ENCODE data around the gene DDC. TPM values are rescaled to one million over a fixed set of nuclear protein-coding genes. Genes with fewer than 3 reads are reported as not detected.
"Not testable (repeated sequence)": the region's sequence is repeated elsewhere in the genome, so short reads cannot be mapped to it uniquely, and the experiment has no call there.

Gene DDC
- total RNA-seq, 1 experiment from 2014 or later = 9.1 TPM

- DNase-seq (ENCODE audit: low spot score) = no peak
Observed at GRCh38 chr7:50529093-50529862, 35.9 kb downstream of the DDC start.

GRCh38 chr7:50528266-50529092, 36.7 kb downstream of the DDC start:
- no peak for DNase-seq (ENCODE audit: low spot score)

- not testable (repeated sequence) for DNase-seq (ENCODE audit: low spot score)
Observed at GRCh38 chr7:50519350-50519749, 45.9 kb downstream of the DDC start.

- DNase-seq (ENCODE audit: low spot score) = no peak
Observed at GRCh38 chr7:50513166-50513871, 51.9 kb downstream of the DDC start.

- DNase-seq (ENCODE audit: low spot score) = no peak
Observed at GRCh38 chr7:50512384-50512783, 52.8 kb downstream of the DDC start.

- no peak for DNase-seq (ENCODE audit: low spot score)
Observed at GRCh38 chr7:50509459-50509858, 55.7 kb downstream of the DDC start.

- no peak for DNase-seq (ENCODE audit: low spot score)
Observed at GRCh38 chr7:50508471-50508943, 56.7 kb downstream of the DDC start.

- no peak for DNase-seq (ENCODE audit: low spot score)
Observed at GRCh38 chr7:50507898-50508470, 57.2 kb downstream of the DDC start.

GRCh38 chr7:50505553-50506210, 59.5 kb downstream of the DDC start:
- no peak for DNase-seq (ENCODE audit: low spot score)

GRCh38 chr7:50504646-50505546, 60.3 kb downstream of the DDC start:
- DNase-seq (ENCODE audit: low spot score) = no peak

GRCh38 chr7:50502947-50503346, 62.3 kb downstream of the DDC start:
- DNase-seq (ENCODE audit: low spot score) = no peak

- DNase-seq (ENCODE audit: low spot score) = no peak
Observed at GRCh38 chr7:50502001-50502684, 63.1 kb downstream of the DDC start.

GRCh38 chr7:50499092-50499491, 66.1 kb downstream of the DDC start:
- DNase-seq (ENCODE audit: low spot score) = no peak

GRCh38 chr7:50497968-50498367, 67.2 kb downstream of the DDC start:
- DNase-seq (ENCODE audit: low spot score) = no peak

- DNase-seq (ENCODE audit: low spot score) = no peak
Observed at GRCh38 chr7:50497068-50497642, 68.0 kb downstream of the DDC start.

GRCh38 chr7:50496569-50496968, 68.6 kb downstream of the DDC start:
- DNase-seq (ENCODE audit: low spot score) = no peak

- DNase-seq (ENCODE audit: low spot score) = no peak
Observed at GRCh38 chr7:50495746-50496145, 69.5 kb downstream of the DDC start.

GRCh38 chr7:50492770-50493519, 72.3 kb downstream of the DDC start:
- DNase-seq (ENCODE audit: low spot score) = no peak
